GM06990 (cell line): ENCODE data around the gene ABCA7.

Experiments used
- DNase-seq: peaks from one replicate; pipeline ENCODE4 v3.0.0-alpha.2; 2011; ENCODE audit not compliant: insufficient read length; ENCODE audit errors: extremely low read depth
- H3K27me3 ChIP-seq: replicated peaks from 2 replicates; pipeline ENCODE4 v1.6.0; 2011; ENCODE audit warnings: low read length; ENCODE audit not compliant: control insufficient read depth, insufficient read depth
- H3K36me3 ChIP-seq: 2 replicates; pipeline ENCODE4 v1.5.1; 2011; ENCODE audit warnings: low read length; ENCODE audit not compliant: control insufficient read depth, insufficient read depth
- H3K4me3 ChIP-seq: replicated peaks from 2 replicates; pipeline ENCODE4 v1.5.1; 2011; ENCODE audit warnings: low read depth, mild to moderate bottlenecking, control low read depth, low read length
- TF ChIP-seq, protein P1 (sequence below): IDR thresholded peaks from 2 replicates; pipeline ENCODE4 v1.5.1; 2011; ENCODE audit warnings: low read length, control low read depth, mild to moderate bottlenecking, inconsistent platforms; ENCODE audit not compliant: insufficient read depth, poor library complexity, severe bottlenecking

ABCA7 gene

GRCh38 chr19:1064661-1065605 lies 25.0 kb downstream of the ABCA7 start:
- H3K27me3 ChIP-seq = no peaks in the 10 kb centered on the region
- no peaks in the 10 kb centered on the region; the same call in none of the 2 replicates for H3K36me3 ChIP-seq
- H3K4me3 ChIP-seq = no peak overlapping the region
- TF ChIP-seq, protein P1, sequence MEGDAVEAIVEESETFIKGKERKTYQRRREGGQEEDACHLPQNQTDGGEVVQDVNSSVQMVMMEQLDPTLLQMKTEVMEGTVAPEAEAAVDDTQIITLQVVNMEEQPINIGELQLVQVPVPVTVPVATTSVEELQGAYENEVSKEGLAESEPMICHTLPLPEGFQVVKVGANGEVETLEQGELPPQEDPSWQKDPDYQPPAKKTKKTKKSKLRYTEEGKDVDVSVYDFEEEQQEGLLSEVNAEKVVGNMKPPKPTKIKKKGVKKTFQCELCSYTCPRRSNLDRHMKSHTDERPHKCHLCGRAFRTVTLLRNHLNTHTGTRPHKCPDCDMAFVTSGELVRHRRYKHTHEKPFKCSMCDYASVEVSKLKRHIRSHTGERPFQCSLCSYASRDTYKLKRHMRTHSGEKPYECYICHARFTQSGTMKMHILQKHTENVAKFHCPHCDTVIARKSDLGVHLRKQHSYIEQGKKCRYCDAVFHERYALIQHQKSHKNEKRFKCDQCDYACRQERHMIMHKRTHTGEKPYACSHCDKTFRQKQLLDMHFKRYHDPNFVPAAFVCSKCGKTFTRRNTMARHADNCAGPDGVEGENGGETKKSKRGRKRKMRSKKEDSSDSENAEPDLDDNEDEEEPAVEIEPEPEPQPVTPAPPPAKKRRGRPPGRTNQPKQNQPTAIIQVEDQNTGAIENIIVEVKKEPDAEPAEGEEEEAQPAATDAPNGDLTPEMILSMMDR = peak; percentile 77
- DNase-seq = peak; percentile 86

- Histone ChIP-seq H3K4me3 (no peak overlapping the region), H3K36me3 (no peaks in the 10 kb centered on the region; the same call in none of the 2 replicates), H3K27me3 (no peaks in the 10 kb centered on the region)
- no peak for DNase-seq
- TF ChIP-seq, protein P1 = no peak
Measured at GRCh38 chr19:1065606-1066109, 25.8 kb downstream of the ABCA7 start.

- TF ChIP-seq, protein P1 = no peak
- Histone ChIP-seq H3K27me3 (no peaks in the 10 kb centered on the region), H3K4me3 (peak overlapping the region; percentile 89), H3K36me3 (peaks cover 3% of the 10 kb centered on the region)
- DNase-seq = no peak
Measured at GRCh38 chr19:1066251-1066747, 26.4 kb downstream of the ABCA7 start.

GRCh38 chr19:1066748-1067340 lies 26.9 kb downstream of the ABCA7 start, which contains the start of gene ARHGAP45:
Gene ARHGAP45, plus strand, starts transcription at chr19:1067167. Its CDS starts 239 bp downstream, at chr19:1067406.
- TF ChIP-seq, protein P1 = no peak
- peaks cover 5% of the 10 kb centered on the region for H3K36me3 ChIP-seq
- peak within 1 kb of the TSS; percentile 89 for H3K4me3 ChIP-seq
- DNase-seq = peak; percentile 89
- H3K27me3 ChIP-seq = no peaks in the 10 kb centered on the region

DNA sequence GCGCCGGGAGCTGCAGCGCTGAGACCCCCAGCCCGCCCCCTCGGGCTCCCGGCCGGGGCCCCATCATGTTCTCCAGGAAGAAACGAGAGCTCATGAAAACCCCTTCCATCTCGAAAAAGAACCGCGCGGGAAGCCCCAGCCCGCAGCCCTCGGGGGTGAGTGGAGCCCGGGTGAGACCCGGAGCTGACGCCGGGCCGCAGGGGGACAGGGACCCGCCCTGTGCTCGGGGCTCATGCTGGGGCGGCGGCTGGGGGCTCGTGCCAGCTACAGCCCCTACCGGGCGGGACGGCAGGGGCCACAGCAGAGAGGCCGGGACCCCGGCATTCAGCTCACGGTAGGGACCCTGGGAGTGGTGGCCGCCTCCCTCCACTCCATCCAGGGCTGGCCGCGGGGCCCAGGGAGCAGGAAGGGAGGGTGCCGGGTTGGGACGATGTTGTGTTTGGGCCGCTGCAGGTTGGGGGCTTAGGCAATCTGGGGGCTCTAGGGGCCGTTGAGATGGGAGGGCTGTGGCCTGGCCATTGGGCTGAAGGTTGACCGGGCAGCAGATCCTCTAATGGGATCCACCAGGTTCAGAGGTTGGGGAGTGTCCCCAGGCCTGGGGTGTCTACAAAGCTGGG lies 27.5 kb downstream of the ABCA7 start:
- peaks cover 7% of the 10 kb centered on the region for H3K36me3 ChIP-seq
- no peak for DNase-seq
- no peaks in the 10 kb centered on the region for H3K27me3 ChIP-seq

More for the DNA sequence above, 27.5 kb downstream of the ABCA7 start:
- peak overlapping the region; percentile 89 for H3K4me3 ChIP-seq
- TF ChIP-seq, protein P1 = no peak
